GM18951 (cell line): Measurements from ENCODE around the gene ADAMTS6.
"Not testable (repeated sequence)": the region's sequence is repeated elsewhere in the genome, so short reads cannot be mapped to it uniquely, and the experiment has no call there.

Experiments
- POLR2A ChIP-seq: IDR thresholded peaks from 4 replicates; pipeline ENCODE4 v1.6.1; 2011; ENCODE audit warnings: mild to moderate bottlenecking; ENCODE audit not compliant: insufficient read length, insufficient read depth; ENCODE audit errors: extremely low read depth
- in situ Hi-C: fragments of 300-500 bp; cut with MboI; formaldehyde crosslinking; loops from one replicate; pipeline ENCODE4 v1.12.0; 2022; ENCODE audit warnings: low sequenced_read_pairs, mixed read lengths, inconsistent platforms; ENCODE audit not compliant: unreplicated experiment

ADAMTS6 gene

DNA sequence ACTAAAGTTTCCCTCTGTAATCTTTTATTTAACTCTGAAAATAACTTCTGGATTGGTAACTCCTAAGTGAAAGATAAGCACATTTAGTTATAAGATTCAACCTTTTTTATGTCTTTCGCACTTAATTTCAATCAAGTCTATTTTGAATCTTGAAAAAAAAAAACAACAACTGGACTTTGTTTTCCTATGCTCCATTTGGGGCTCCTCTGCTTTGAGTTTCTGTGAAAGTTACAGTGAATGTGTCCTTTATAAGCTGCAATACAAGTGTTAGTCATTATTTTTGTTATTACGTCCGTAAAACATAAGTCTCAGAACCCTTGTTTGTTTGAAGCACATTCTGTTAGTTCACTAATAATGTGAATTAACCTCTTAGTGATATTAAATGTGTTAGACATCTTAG lies 276.8 kb downstream of the ADAMTS6 start:
- TF ChIP-seq POLR2A: no peak
- in situ Hi-C loops: no loop called here

DNA sequence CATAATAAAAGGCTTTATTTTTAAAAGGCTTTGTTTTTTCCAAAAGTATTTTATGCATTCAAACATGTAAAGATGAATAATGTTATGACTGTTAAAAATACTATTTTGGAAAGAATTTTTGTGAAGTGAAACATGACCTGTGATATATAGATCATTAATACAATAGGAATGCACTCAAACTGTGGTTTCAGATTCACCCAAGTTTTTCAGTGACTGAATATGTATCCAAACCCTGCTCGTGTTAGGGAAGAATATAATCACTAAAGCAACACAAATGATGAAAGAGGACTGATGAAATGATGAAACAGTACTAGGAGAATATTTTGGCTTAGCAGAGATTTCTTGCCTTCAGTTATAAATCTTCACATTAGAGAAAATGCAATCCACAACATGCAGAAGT lies 278.0 kb downstream of the ADAMTS6 start:
- in situ Hi-C loops: no loop called here
- TF ChIP-seq POLR2A: no peak

DNA sequence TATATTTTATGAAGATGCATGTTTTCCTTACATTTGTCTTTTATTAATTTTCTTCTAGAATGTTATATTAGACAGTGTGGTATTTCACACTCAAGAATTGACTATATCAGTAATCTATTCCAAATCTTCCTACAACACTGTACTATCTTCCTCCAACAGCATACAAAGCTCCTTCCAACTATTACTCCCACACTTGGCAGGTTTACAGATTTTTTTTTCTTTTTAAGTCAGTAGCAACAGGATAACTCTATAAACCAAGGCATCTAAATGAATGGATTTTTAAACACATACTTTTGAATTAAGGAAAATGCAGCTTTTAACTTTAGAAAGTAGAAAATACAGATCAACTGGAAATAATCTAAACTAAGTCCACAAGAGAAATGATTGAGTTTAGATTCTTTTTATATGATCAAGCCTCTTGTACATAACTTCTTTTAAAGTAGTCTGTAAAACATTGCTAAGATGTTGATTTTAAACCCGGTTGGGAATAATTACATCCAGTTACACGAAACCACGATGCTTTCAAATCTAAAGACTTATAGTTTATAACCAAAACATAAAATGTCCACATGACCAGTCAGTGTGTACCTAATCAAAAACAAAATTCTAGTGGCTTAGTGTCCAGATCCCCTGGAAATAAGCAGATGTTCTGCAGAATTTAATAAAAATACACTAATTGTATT lies 281.6 kb downstream of the ADAMTS6 start:
- in situ Hi-C loops: no loop called here

DNA sequence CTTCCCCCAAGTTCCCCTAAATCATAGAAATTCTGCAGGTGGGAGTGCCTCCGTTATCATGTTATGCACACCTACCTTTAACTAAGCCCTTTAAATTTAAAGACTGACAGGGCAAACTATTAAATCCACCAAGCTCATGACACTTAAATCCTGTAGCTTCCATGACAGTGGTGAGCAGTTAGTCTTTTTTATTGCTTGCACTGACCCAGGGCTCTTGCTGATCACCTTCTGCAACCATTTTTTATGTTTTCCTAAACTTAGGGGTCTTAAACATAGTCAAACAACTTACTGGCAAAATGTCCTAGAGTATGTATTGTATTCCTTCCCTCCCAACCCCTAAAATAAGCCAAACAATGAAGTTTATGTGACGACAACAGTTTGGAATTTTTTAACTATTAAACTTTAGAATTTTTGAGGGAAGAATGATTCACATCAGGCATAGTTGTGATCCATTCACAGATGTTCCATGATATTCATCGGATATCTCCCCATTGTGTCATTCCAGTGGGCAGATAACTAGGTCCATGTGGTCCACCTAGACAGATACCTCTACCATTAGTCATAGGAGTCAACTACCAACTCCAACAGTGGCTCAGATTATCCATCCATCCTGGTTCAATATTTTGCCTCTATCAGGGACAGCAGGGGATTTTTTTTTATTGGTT lies 283.1 kb downstream of the ADAMTS6 start:
- in situ Hi-C loops: no loop called here
- no peak for TF ChIP-seq POLR2A

More for the DNA sequence above, 281.6 kb downstream of the ADAMTS6 start:
- no peak for TF ChIP-seq POLR2A

DNA sequence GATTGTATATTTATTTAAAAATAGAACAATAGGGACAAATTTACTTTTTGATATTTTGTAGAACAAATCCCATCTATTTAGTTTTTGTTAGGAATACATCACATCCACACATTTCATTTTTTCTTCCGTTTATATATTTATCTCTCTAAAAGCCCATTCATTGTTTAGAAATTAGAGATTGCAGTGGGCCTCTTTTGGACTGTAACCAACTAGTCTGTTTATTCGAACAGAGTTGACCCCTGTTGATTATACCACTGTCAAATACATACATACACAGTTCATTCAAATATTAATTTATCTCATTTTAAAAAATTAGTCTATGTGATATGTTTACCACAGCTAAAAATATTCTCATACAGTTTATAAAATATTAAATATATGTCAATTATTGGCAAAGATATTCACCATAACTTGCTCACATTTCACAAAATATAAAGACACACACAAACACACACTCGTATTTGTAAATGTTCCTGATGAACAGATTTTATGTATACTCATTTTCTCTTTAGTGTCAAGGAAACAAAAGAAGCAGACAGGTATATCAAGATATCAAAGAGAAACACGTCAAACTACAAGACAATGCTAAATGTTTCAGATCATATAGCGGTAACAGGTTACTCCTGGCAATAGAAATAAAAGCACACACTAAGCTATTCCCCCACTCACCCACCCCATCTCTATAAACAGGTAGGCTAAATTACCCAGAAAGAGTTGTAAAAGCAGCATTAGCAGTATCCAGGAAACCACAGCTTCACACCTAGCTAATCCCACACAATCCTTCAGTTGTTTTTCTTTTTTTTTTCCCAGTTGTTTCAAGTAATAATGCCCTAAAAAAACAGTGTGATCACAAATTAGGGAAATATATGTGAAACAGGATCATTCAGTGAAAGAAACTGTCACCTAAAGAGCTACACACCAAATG lies 283.9 kb downstream of the ADAMTS6 start:
- in situ Hi-C loops: no loop called here
- TF ChIP-seq POLR2A: no peak

DNA sequence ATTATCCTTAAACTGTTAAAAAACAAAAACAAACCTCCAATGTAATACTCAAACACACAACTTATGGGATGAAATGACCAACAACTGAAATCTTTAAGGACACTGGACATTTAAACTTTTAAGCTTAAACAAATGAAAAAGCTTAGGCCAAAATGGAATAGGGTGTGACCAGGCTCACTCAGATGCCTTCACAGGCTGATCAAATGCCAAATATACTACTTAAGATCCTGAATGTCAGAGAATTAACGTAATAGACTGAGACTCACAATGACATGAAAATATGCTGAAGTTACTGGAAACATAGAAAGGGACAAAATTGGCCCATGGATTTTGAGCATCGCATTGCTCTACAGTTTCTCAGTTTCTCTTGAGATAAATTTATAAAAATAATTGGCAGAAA lies 286.8 kb downstream of the ADAMTS6 start:
- no peak for TF ChIP-seq POLR2A
- in situ Hi-C loops: no loop called here

DNA sequence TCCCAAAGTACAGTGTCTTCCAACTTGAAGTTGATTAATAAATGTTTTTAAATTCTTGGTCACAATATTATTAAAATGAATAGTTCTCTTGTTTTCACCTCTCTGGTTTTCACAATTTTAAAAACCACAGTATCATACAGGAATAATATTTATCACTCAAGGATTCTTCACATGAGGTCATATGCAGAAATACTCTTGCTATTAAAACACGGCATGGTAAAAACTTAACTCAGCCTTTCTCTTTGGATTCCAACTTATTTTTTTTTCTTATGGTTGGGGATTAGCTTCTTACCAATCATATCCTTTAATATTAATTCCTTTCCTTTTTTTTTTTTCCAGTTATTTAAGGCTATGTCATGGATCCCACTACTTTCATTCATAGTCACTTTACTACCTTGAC lies 289.4 kb downstream of the ADAMTS6 start:
- no peak for TF ChIP-seq POLR2A
- in situ Hi-C loops: no loop called here

DNA sequence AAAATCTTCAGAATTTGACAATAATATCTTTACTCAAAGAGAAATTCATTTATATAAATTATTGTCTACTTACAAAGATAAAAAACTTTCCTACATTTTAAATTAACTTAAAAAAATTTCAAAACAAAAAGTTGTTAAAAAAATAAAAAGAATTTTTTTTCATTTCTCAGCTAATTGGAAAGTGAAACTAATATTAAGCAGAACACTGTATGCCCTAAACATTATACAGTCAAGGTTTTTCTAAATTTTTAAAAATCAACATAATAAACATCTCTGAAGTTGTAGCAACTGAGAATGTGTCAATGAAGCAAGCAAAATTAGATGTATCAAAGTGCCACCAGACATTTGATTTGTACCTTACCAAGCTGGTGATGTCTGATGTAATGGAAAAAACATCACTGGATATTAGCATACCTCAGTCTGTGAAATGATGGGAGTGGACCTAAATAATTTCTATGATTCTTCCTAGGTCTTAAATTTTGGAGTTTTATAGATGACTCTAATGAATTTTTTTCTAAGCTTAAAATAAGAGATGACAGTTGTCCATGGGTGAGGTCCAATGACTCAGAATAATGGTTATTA lies 290.1 kb downstream of the ADAMTS6 start:
- no peak for TF ChIP-seq POLR2A
- in situ Hi-C loops: no loop called here

DNA sequence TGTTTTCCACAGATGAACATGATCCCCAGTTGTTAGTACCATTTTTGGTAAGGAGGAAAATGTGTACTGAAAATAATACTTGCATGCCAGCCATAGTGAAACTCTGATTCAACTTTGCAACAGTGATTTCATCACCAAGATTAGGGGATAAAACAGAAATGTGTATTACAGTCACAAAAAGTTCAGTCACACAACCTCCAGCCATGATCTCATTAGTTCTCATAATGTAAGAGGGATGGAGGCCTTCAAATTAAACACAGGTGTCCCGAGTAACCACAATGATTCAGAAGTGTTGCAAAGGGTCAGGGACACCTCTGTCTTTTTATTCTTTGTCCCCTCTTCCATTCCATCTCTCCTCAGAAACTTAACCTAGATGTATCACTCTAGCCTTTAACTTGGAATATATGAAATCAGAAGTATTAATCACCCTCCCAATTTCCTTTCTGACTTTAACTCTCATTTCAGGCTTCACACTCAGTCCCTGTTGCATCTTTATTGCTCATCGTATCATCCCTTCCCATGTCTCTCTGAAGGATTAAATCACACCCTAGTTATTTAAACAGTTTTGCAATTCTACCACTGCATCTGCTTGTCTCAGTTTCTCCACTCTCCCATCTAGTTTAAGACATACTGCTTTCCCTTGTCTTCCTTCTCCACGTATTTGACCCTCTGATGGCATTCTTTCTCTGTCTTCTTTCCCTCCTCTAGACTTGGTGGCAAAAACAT lies 291.2 kb downstream of the ADAMTS6 start:
- in situ Hi-C loops: no loop called here
- no peak for TF ChIP-seq POLR2A

DNA sequence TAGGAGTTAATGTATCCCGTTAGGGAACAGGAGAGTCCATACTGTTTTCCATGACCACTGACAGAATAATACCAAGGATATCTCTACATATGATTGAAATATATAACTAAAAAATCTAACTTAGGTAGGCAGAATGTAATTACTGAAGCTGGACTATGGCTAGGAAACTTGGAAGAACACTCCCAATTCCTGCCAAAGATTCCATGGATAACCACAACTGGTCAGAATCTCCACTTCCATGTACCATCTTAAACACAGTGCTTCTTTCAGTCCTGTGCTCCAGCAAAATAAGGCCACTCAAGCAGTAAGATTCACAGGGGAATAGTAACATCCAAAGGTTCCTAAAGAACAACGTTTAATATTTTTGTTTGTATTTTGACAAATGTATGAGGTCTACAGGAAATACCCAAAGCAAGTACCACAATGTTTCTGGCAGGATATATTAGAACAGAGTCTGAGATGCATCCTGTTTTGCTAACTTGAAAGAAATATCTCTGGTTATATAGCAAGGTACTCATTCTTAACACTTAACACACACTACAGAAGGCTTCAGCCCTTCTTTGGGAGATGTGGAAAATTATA lies 295.0 kb downstream of the ADAMTS6 start:
- in situ Hi-C loops: no loop called here
- no peak for TF ChIP-seq POLR2A

DNA sequence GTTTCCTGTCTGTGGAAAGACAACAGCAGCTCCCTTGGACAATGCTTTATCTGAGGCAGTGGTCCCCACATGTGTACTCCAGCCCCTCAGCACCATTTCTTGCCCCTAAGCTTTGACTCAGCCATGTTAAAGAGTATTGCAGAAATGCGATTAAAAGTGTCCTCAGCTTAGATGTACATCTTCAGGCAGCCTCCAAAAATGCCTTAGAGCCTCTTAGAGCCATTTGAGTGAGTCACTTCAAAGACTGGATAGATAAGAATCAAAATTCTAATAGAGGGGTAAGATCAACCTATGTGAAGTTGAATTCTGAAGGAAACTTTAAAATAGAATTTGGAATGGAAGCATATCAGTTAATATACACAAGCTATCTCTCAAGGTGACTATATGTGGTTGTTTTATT lies 296.3 kb downstream of the ADAMTS6 start:
- no peak for TF ChIP-seq POLR2A
- in situ Hi-C loops: no loop called here

DNA sequence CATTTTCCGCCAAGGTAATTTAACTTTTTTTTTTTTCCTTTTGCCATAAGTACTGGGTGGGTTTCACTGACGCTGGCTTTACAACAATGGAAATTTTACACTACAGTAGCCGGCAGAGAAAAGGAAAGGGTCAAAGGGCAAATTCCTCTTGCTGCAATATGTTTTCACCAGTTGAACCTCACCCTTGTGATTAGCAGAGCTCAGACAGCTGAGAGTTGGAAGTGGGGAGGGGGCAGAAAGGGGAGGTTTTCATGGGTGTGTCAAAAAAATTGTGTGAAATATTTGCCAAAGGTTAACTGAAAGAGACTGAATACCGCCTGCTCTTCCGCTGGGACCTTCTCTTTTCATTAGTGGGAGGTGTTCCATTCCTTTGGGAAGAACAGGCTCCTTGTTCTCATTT lies 296.9 kb downstream of the ADAMTS6 start:
- no peak for TF ChIP-seq POLR2A
- in situ Hi-C loops: no loop called here

DNA sequence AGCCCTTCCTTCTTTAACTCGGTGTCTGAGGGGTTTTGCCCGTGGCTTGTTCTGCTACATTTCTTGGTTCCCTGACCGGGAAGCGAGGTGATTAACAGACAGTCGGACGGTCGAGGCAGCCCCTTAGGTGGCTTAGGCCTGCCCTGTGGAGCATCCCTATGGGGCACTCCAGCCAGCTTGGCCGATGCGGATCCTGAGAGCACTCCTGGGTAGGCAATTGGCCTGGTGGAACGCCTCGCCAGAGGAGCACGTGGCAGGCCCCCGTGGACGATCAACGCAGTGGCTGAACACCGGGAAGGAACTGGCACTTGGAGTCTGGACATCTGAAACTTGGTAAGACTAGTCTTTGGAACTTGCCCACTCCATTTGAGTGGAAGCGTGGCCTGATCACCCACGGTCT lies 307.5 kb downstream of the ADAMTS6 start:
- in situ Hi-C loops: not testable (repeated sequence)
